H9 (cell line): ENCODE data around the gene SFN. TPM values are rescaled to one million over a fixed set of nuclear protein-coding genes. Genes with fewer than 3 reads are reported as not detected.
A peak's percentile ranks its signal among the peaks of the same experiment; 100 is the strongest.

ENCODE experiments used
- DNase-seq: peaks from one replicate; pipeline ENCODE4 v3.0.0-alpha.2; 2017
- H2AFZ ChIP-seq: one replicate; pipeline ENCODE4 v1.6.1; 2013; ENCODE audit warnings: mild to moderate bottlenecking, low read length, control low read depth, moderate library complexity
- H2AK5ac ChIP-seq: 2 replicates; pipeline ENCODE4 v1.6.1; 2013; ENCODE audit warnings: low read length, control low read depth, mixed read lengths; ENCODE audit not compliant: insufficient read length
- H2BK120ac ChIP-seq: one replicate; pipeline ENCODE4 v1.6.1; 2013; ENCODE audit warnings: low read depth, mild to moderate bottlenecking, low read length, control low read depth, inconsistent platforms; ENCODE audit not compliant: poor library complexity, severe bottlenecking
- H2BK12ac ChIP-seq: 2 replicates; pipeline ENCODE4 v1.6.1; 2013; ENCODE audit warnings: low read length, control low read depth, mixed read lengths, low read depth; ENCODE audit not compliant: insufficient read length
- H2BK15ac ChIP-seq: 2 replicates; pipeline ENCODE4 v1.6.1; 2013; ENCODE audit warnings: low read depth, low read length, control low read depth
- H2BK20ac ChIP-seq: one replicate; pipeline ENCODE4 v1.6.1; 2013; ENCODE audit warnings: low read depth, mild to moderate bottlenecking, low read length, control low read depth, inconsistent platforms; ENCODE audit not compliant: poor library complexity, severe bottlenecking
- H2BK5ac ChIP-seq: 2 replicates; pipeline ENCODE4 v1.6.1; 2013; ENCODE audit warnings: low read length, control low read depth, mixed read lengths; ENCODE audit not compliant: insufficient read length
- H3K14ac ChIP-seq: 2 replicates; pipeline ENCODE4 v1.6.1; 2013; ENCODE audit warnings: low read length, control low read depth; ENCODE audit not compliant: insufficient read depth
- H3K18ac ChIP-seq: 2 replicates; pipeline ENCODE4 v1.6.1; 2013; ENCODE audit warnings: low read depth, mild to moderate bottlenecking, mixed read lengths, low read length, control low read depth; ENCODE audit not compliant: insufficient read length
- H3K23ac ChIP-seq: 2 replicates; pipeline ENCODE4 v1.6.1; 2013; ENCODE audit warnings: low read length, control low read depth, mixed read lengths, low read depth; ENCODE audit not compliant: insufficient read length
- H3K23me2 ChIP-seq: 2 replicates; pipeline ENCODE4 v1.6.1; 2013; ENCODE audit warnings: low read depth, mild to moderate bottlenecking, mixed read lengths, low read length, control low read depth; ENCODE audit not compliant: insufficient read length, poor library complexity, severe bottlenecking
- H3K27ac ChIP-seq: 2 replicates; pipeline ENCODE4 v1.5.1; 2013; ENCODE audit warnings: low read length, control low read depth, mixed read lengths, low read depth; ENCODE audit not compliant: insufficient read length
- H3K27me3 ChIP-seq: 2 replicates; pipeline ENCODE4 v1.6.1; 2013; ENCODE audit warnings: low read length, control low read depth, inconsistent platforms; ENCODE audit not compliant: insufficient read depth
- H3K4ac ChIP-seq: 2 replicates; pipeline ENCODE4 v1.6.1; 2013; ENCODE audit warnings: low read depth, mild to moderate bottlenecking, control low read depth, inconsistent platforms, low read length, moderate library complexity
- H3K4me1 ChIP-seq: 2 replicates; pipeline ENCODE4 v1.6.1; 2013; ENCODE audit warnings: low read length, control low read depth, inconsistent platforms; ENCODE audit not compliant: insufficient read depth
- H3K4me2 ChIP-seq: 2 replicates; pipeline ENCODE4 v1.6.1; 2013; ENCODE audit warnings: low read length, control low read depth, mixed read lengths; ENCODE audit not compliant: insufficient read length, insufficient read depth
- H3K56ac ChIP-seq: 2 replicates; pipeline ENCODE4 v1.6.1; 2013; ENCODE audit warnings: low read depth, mild to moderate bottlenecking, mixed read lengths, low read length, control low read depth; ENCODE audit not compliant: insufficient read length
- H3K79me1 ChIP-seq: 2 replicates; pipeline ENCODE4 v1.6.1; 2013; ENCODE audit warnings: low read depth, mild to moderate bottlenecking, moderate library complexity, low read length, control low read depth, inconsistent platforms; ENCODE audit not compliant: insufficient read depth, poor library complexity, severe bottlenecking
- H3K79me2 ChIP-seq: 2 replicates; pipeline ENCODE4 v1.6.1; 2013; ENCODE audit warnings: low read length, control low read depth, inconsistent platforms; ENCODE audit not compliant: insufficient read depth
- H3K9ac ChIP-seq: 2 replicates; pipeline ENCODE4 v1.6.1; 2013; ENCODE audit warnings: low read length, control low read depth, mixed read lengths; ENCODE audit not compliant: insufficient read length; ENCODE audit errors: extremely low read depth
- H3K9me3 ChIP-seq: one replicate; pipeline ENCODE4 v1.6.1; 2013; ENCODE audit warnings: low read depth, low read length, inconsistent platforms; ENCODE audit not compliant: control insufficient read depth
- H3T11ph ChIP-seq: one replicate; pipeline ENCODE4 v1.6.1; 2013; ENCODE audit warnings: mild to moderate bottlenecking, low read length, control low read depth, inconsistent platforms
- H4K20me1 ChIP-seq: one replicate; pipeline ENCODE4 v1.6.1; 2013; ENCODE audit not compliant: control insufficient read depth, insufficient read length, insufficient read depth
- H4K5ac ChIP-seq: 2 replicates; pipeline ENCODE4 v1.6.1; 2013; ENCODE audit warnings: low read depth, mild to moderate bottlenecking, mixed read lengths, low read length, control low read depth; ENCODE audit not compliant: insufficient read length
- H4K8ac ChIP-seq: replicated peaks from 2 replicates; pipeline ENCODE4 v1.6.1; 2013; ENCODE audit warnings: low read length, control low read depth, mixed read lengths, low read depth; ENCODE audit not compliant: insufficient read length
- H4K91ac ChIP-seq: 2 replicates; pipeline ENCODE4 v1.6.1; 2013; ENCODE audit warnings: low read depth, mild to moderate bottlenecking, moderate library complexity, mixed read lengths, low read length, control low read depth; ENCODE audit not compliant: insufficient read length
- H3K27ac Mint-ChIP-seq, 3 experiments: 2 replicates in 2 of 3; 3 replicates in 1 of 3; pipeline ENCODE4 v1.8.0; 2020 to 2021; ENCODE audit warnings: mixed read lengths in 3 of 3, mild to moderate bottlenecking in 1 of 3, moderate library complexity in 1 of 3
- H3K27me3 Mint-ChIP-seq: 2 replicates; pipeline ENCODE4 v1.8.0; 2021; ENCODE audit warnings: low read depth, mild to moderate bottlenecking, moderate library complexity, mixed read lengths
- H3K36me3 Mint-ChIP-seq, 3 experiments: 2 replicates in 2 of 3; 3 replicates in 1 of 3; pipeline ENCODE4 v1.8.0; 2020 to 2021; ENCODE audit warnings: low read depth in 3 of 3, mixed read lengths in 3 of 3; ENCODE audit not compliant: insufficient read depth in 1 of 3
- H3K4me1 Mint-ChIP-seq, 2 experiments: 2 replicates each; pipeline ENCODE4 v1.8.0; 2020; ENCODE audit warnings: mixed read lengths in 2 of 2
- H3K4me3 Mint-ChIP-seq, 2 experiments: 2 replicates in 1 of 2; 3 replicates in 1 of 2; pipeline ENCODE4 v1.8.0; 2020 to 2021; ENCODE audit warnings: mild to moderate bottlenecking in 2 of 2, mixed read lengths in 2 of 2, moderate library complexity in 1 of 2
- H3K9me3 Mint-ChIP-seq, 2 experiments: 2 replicates in 1 of 2; 3 replicates in 1 of 2; pipeline ENCODE4 v1.8.0; 2020; ENCODE audit warnings: mild to moderate bottlenecking in 2 of 2, mixed read lengths in 2 of 2, moderate library complexity in 1 of 2
- WGBS: extraction: QIAGEN DNeasy Blood & Tissue Kit; methylation state at CpG from one replicate; pipeline ENCODE4 v1.1.7; 2013; ENCODE audit warnings: missing lambda C conversion rate, low lambda C conversion rate, mixed read lengths; ENCODE audit not compliant: insufficient read length; ENCODE audit errors: extremely low coverage; 5-methylcytosine and 5-hydroxymethylcytosine counted together
- total RNA-seq: library from RNA; stranded (reverse); gene quantifications from 2 replicates; pipeline ENCODE4 v1.2.1, GENCODE V29; 2021
- TF ChIP-seq, protein P1 (sequence below): fragments of 200-600 bp; sonication (generic); conservative IDR thresholded peaks from 3 replicates; pipeline ENCODE4 v1.8.0; 2021; ENCODE audit warnings: antibody characterized with exemption, mild to moderate bottlenecking

SFN gene
- total RNA-seq, 1 experiment from 2014 or later: 4.3 TPM

DNA sequence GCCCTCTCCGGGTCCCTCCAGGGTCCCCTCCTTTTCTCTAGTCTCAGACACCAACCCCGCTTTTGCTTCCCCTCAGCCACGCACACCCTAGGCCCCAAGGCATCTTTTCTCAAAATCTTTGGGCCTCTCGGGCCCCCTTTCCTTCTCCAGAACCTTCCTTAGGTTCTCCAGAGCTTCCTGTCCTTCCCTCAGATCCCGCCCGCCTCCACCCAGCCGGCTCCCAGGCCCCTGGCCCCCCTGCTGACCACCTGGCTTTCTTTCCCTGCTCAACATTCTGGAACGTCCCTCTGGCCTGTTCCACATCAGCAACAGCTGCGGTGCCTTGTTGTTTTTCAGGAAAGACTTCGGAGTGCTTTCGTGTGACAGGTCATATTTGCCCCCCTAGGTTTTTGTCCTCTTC lies 35.3 kb upstream of the SFN start:
- no CpG with 5 or more reads among the region's 11 CpGs for WGBS
- Histone ChIP-seq H4K91ac (no peak overlapping the region), H3K4me1 (no peaks in the 10 kb centered on the region), H3K14ac (no peak overlapping the region), H2BK5ac (no peak overlapping the region), H2BK12ac (no peak overlapping the region), H3K23me2 (peaks cover 7% of the 10 kb centered on the region), H2AFZ (no peak overlapping the region), H3K9ac (no peak overlapping the region), H2BK15ac (no peak overlapping the region), H3K23ac (no peak overlapping the region), H3K27ac (no peak overlapping the region), H4K20me1 (no peaks in the 10 kb centered on the region), H3K56ac (no peak overlapping the region), H3K4ac (no peak overlapping the region), H4K5ac (no peak overlapping the region), H3K79me2 (no peaks in the 10 kb centered on the region; the same call in 1 of the 2 replicates), H3K79me1 (peaks cover 3% of the 10 kb centered on the region), H3K9me3 (no peaks in the 10 kb centered on the region), H3K4me2 (peak overlapping the region; percentile 67), H3K27me3 (no peaks in the 10 kb centered on the region), H2BK120ac (no peak overlapping the region), H4K8ac (no peak overlapping the region), H2AK5ac (no peak overlapping the region), H3T11ph (no peak overlapping the region), H3K18ac (no peak overlapping the region), H2BK20ac (no peak overlapping the region)
- no peak for DNase-seq
- Mint-ChIP-seq H3K4me1 (peaks cover 32 to 35% of the 10 kb centered on the region in 2 experiments), H3K4me3 (peak overlapping the region; percentile 78 to 95), H3K36me3 (peaks cover 5 to 9% (median 6%) of the 10 kb centered on the region in 3 experiments; a peak in 6 of 7 replicates), H3K27me3 (peaks cover 1% of the 10 kb centered on the region; the same call in 1 of the 2 replicates), H3K27ac (peak overlapping the region in 1 of 3 experiments; percentile 34; a peak in 2 of 7 replicates), H3K9me3 (no peaks in the 10 kb centered on the region; a peak in 1 of 5 replicates)
- TF ChIP-seq, protein P1, sequence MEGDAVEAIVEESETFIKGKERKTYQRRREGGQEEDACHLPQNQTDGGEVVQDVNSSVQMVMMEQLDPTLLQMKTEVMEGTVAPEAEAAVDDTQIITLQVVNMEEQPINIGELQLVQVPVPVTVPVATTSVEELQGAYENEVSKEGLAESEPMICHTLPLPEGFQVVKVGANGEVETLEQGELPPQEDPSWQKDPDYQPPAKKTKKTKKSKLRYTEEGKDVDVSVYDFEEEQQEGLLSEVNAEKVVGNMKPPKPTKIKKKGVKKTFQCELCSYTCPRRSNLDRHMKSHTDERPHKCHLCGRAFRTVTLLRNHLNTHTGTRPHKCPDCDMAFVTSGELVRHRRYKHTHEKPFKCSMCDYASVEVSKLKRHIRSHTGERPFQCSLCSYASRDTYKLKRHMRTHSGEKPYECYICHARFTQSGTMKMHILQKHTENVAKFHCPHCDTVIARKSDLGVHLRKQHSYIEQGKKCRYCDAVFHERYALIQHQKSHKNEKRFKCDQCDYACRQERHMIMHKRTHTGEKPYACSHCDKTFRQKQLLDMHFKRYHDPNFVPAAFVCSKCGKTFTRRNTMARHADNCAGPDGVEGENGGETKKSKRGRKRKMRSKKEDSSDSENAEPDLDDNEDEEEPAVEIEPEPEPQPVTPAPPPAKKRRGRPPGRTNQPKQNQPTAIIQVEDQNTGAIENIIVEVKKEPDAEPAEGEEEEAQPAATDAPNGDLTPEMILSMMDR: no peak
